Vagina (tissue), 2 donors: Measurements from ENCODE around the gene RAB20. TPM values are rescaled to one million over a fixed set of nuclear protein-coding genes. Genes with fewer than 3 reads are reported as not detected.

Source experiments
- DNase-seq, 2 donors: peaks; one replicate each; pipeline ENCODE4 v3.0.0-alpha.2; 2017; ENCODE audit errors: extremely low spot score in 2 of 2
- H3K27ac ChIP-seq: fragments of 200-600 bp; sonication (generic); one replicate; pipeline ENCODE4 v1.5.1; 2019
- H3K27me3 ChIP-seq: fragments of 200-600 bp; sonication (generic); one replicate; pipeline ENCODE4 v1.5.1; 2019
- H3K36me3 ChIP-seq, 2 donors: fragments of 200-600 bp; sonication (generic); one replicate each; pipeline ENCODE4 v1.5.1; 2017 to 2019
- H3K4me1 ChIP-seq: fragments of 200-600 bp; sonication (generic); one replicate; pipeline ENCODE4 v1.5.1; 2019
- H3K4me3 ChIP-seq, 2 donors: fragments of 200-600 bp; sonication (generic); 1 replicate in 1 of 2; 2 replicates in 1 of 2; pipeline ENCODE4 v1.5.1; 2016 to 2019
- H3K9me3 ChIP-seq: fragments of 200-600 bp; sonication (generic); one replicate; pipeline ENCODE4 v1.5.1; 2019
- POLR2A ChIP-seq, 2 donors: fragments of 450-650 bp; IDR thresholded peaks; one replicate each; pipeline ENCODE4 v1.6.1; 2017; ENCODE audit warnings: antibody characterized with exemption in 2 of 2, mild to moderate bottlenecking in 2 of 2, moderate library complexity in 2 of 2
- POLR2AphosphoS5 ChIP-seq, 2 donors: sonication (generic); formaldehyde crosslinking; IDR thresholded peaks; one replicate each; pipeline ENCODE4 v1.9.0; 2017; ENCODE audit warnings: antibody characterized with exemption in 2 of 2, mild to moderate bottlenecking in 2 of 2, low read depth in 1 of 2; ENCODE audit not compliant: insufficient read depth in 1 of 2
- intact Hi-C: fragments of 100-400 bp; cut with DNase I; formaldehyde crosslinking; loops from one replicate; pipeline ENCODE4 v1.15.1; 2023
- total RNA-seq: library from RNA; depleted of rRNA; stranded (reverse); fragments of >200 nt; gene quantifications from one replicate; pipeline ENCODE4 v1.2.3, GENCODE V29; 2016
- TF ChIP-seq, protein P1 (sequence below), 3 experiments: fragments of 450-650 bp in 2 of 3; fragments of 200-600 bp in 1 of 3; sonication (generic) in 1 of 3; IDR thresholded peaks; one replicate each; pipeline ENCODE4 v1.5.1; 2017 to 2019; ENCODE audit warnings: antibody characterized with exemption in 3 of 3, mild to moderate bottlenecking in 2 of 3, moderate library complexity in 2 of 3

RAB20 gene
- total RNA-seq, 1 donor from 2014 or later = 15.2 TPM

DNA sequence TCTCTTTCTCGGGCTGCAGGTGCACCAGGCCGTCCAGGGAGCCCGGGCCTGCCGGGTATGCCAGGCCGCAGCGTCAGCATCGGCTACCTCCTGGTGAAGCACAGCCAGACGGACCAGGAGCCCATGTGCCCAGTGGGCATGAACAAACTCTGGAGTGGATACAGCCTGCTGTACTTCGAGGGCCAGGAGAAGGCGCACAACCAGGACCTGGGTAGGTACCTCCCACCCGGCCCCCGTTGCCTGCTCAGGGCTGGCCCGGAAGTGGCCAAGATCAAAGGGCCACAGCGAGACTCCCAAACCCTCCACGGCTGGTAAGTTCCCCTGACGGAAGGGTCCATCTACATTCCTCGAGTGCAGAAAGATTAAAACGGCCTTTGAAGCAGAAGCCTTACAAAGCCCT lies 55.1 kb downstream of the RAB20 start:
- intact Hi-C loops = no loop called here
- DNase-seq = no peak
- no peak overlapping the region for H3K27ac ChIP-seq
- no peaks in the 10 kb centered on the region for H3K4me1 ChIP-seq
- H3K27me3 ChIP-seq = no peaks in the 10 kb centered on the region
- H3K4me3 ChIP-seq = no peak overlapping the region
- no peaks in the 10 kb centered on the region for H3K9me3 ChIP-seq
- TF ChIP-seq, protein P1, sequence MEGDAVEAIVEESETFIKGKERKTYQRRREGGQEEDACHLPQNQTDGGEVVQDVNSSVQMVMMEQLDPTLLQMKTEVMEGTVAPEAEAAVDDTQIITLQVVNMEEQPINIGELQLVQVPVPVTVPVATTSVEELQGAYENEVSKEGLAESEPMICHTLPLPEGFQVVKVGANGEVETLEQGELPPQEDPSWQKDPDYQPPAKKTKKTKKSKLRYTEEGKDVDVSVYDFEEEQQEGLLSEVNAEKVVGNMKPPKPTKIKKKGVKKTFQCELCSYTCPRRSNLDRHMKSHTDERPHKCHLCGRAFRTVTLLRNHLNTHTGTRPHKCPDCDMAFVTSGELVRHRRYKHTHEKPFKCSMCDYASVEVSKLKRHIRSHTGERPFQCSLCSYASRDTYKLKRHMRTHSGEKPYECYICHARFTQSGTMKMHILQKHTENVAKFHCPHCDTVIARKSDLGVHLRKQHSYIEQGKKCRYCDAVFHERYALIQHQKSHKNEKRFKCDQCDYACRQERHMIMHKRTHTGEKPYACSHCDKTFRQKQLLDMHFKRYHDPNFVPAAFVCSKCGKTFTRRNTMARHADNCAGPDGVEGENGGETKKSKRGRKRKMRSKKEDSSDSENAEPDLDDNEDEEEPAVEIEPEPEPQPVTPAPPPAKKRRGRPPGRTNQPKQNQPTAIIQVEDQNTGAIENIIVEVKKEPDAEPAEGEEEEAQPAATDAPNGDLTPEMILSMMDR (IDR thresholded peaks at IDR 0.05) = no peak
- TF ChIP-seq POLR2AphosphoS5 (IDR thresholded peaks at IDR 0.05; ENCODE audit: insufficient read depth in 1 of 2, low read depth in 1 of 2) = no peak
- TF ChIP-seq POLR2A (IDR thresholded peaks at IDR 0.05) = no peak
- peaks cover 0 to 30% of the 10 kb centered on the region in 2 donors for H3K36me3 ChIP-seq

DNA sequence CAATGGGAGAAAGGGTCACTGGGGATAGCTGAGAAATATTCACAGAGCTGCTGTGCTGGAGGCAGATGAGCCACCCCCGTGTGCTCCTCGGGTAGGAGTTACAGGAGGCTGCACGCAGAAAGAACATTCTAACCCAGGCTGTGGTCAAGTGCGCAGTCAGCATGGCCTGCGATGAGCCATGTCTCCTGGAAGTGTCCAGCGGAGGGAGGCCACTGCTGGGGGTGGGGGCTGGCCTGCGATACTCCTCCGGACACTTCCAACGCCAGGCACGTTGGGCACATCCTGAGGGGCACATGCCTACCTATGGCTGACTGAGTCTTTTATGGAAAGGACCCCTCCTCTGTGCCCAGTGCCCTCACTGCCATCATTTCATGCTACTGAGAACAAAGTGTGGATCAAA lies 55.9 kb downstream of the RAB20 start:
- no peak for DNase-seq
- no peaks in the 10 kb centered on the region for H3K9me3 ChIP-seq
- H3K27ac ChIP-seq = no peak overlapping the region
- H3K27me3 ChIP-seq = no peaks in the 10 kb centered on the region
- TF ChIP-seq, protein P1 (IDR thresholded peaks at IDR 0.05) = no peak
- TF ChIP-seq POLR2AphosphoS5 (IDR thresholded peaks at IDR 0.05; ENCODE audit: insufficient read depth in 1 of 2, low read depth in 1 of 2) (no peak), POLR2A (IDR thresholded peaks at IDR 0.05) (no peak)
- intact Hi-C loops = no loop called here
- no peak overlapping the region for H3K4me3 ChIP-seq
- H3K4me1 ChIP-seq = no peaks in the 10 kb centered on the region
- peaks cover 0 to 38% of the 10 kb centered on the region in 2 donors for H3K36me3 ChIP-seq

DNA sequence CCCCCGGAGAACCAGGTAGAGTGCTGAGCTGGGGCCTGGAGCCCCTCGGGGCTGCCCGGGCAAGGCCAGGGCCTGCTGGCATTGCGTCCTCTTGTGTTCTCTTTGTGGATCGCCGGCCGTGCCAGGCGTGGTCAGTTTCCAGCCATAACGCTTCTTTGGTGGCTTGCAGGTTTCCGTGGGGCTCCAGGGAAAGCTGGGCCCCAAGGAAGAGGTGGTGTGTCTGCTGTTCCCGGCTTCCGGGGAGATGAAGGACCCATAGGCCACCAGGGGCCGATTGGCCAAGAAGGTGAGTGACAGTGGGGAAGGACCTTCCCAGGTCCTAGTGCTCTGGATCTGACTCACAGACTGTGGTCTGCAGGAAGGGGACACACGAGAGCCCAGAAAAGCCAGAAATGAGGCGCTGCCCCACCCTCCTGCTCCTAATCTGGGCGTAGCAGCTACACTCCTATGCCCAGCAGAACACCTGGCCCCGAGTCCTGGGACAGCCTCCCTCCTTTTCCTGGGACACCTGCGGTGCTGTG lies 57.5 kb downstream of the RAB20 start:
- intact Hi-C loops = no loop called here
- Histone ChIP-seq H3K4me3 (no peak overlapping the region), H3K27me3 (no peaks in the 10 kb centered on the region), H3K4me1 (no peaks in the 10 kb centered on the region), H3K36me3 (peaks cover 0 to 42% of the 10 kb centered on the region in 2 donors), H3K27ac (no peak overlapping the region), H3K9me3 (no peaks in the 10 kb centered on the region)
- TF ChIP-seq, protein P1 (IDR thresholded peaks at IDR 0.05) = no peak
- no peak for TF ChIP-seq POLR2A (IDR thresholded peaks at IDR 0.05)
- no peak for TF ChIP-seq POLR2AphosphoS5 (IDR thresholded peaks at IDR 0.05; ENCODE audit: insufficient read depth in 1 of 2, low read depth in 1 of 2)
- DNase-seq = no peak

DNA sequence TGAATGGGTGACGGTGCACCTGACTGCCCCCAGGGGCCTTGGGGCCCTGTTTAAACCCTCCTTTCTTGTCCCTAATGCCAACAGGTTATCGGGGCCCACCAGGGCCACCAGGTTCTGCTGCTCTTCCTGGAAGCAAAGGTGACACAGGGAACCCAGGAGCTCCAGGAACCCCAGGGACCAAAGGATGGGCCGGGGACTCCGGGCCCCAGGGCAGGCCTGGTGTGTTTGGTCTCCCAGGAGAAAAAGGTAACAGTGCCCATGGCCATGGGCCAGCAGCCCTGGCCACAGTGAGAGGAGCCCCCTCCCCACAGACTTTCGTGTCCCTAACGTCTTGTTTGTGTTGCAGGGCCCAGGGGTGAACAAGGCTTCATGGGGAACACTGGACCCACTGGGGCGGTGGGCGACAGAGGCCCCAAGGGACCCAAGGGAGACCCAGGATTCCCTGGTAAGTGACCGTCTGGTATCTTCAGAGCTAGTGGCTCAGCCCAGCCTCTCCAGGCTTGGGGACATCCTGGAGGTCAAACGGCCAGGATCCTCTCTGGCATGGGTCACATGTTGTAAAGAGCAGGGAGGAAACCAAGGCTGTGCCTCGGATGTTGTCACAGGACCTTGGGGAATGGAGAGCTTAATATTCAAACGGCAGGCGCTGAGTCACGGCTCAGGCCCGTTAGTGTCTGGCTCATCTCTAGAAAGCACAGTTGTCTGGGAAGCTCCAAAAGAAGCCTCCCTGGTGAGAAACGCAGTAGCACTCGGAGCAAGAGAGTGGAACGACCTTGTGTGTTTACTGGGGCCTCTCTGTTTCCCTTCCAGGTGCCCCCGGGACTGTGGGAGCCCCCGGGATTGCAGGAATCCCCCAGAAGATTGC lies 58.3 kb downstream of the RAB20 start:
- H3K4me1 ChIP-seq = no peaks in the 10 kb centered on the region
- peaks cover 0 to 41% of the 10 kb centered on the region in 2 donors for H3K36me3 ChIP-seq
- H3K4me3 ChIP-seq = no peak overlapping the region
- TF ChIP-seq, protein P1 (IDR thresholded peaks at IDR 0.05) = no peak
- no peak for TF ChIP-seq POLR2A (IDR thresholded peaks at IDR 0.05)
- TF ChIP-seq POLR2AphosphoS5 (IDR thresholded peaks at IDR 0.05; ENCODE audit: insufficient read depth in 1 of 2, low read depth in 1 of 2) = no peak
- intact Hi-C loops = no loop called here
- no peaks in the 10 kb centered on the region for H3K27me3 ChIP-seq
- H3K27ac ChIP-seq = no peak overlapping the region
- no peak for DNase-seq
- no peaks in the 10 kb centered on the region for H3K9me3 ChIP-seq

DNA sequence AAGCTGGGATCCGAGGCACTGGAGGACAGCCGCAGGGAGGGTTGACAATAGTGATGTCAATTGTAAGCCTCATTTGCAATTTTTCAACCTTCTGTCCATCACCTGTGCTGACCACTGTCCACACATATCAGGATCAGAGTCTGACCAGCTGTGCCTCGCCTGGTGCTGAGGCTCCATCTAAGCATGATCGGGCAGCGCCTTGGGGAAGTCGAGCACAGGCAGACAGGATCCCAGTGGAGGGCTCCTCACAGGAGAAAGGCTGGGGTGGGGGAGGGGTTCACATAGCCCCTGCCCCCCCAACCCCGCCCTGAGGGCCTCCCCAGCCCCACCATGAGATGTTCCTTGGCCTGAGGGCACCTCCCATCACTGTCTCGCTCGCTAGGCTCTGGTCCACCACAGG lies 60.3 kb downstream of the RAB20 start:
- H3K36me3 ChIP-seq = peaks cover 0 to 46% of the 10 kb centered on the region in 2 donors
- no peak for TF ChIP-seq POLR2A (IDR thresholded peaks at IDR 0.05)
- TF ChIP-seq POLR2AphosphoS5 (IDR thresholded peaks at IDR 0.05; ENCODE audit: insufficient read depth in 1 of 2, low read depth in 1 of 2) = no peak
- TF ChIP-seq, protein P1 (IDR thresholded peaks at IDR 0.05) = no peak
- H3K4me3 ChIP-seq = no peak overlapping the region
- H3K4me1 ChIP-seq = no peaks in the 10 kb centered on the region
- H3K27ac ChIP-seq = no peak overlapping the region
- no peaks in the 10 kb centered on the region for H3K9me3 ChIP-seq
- H3K27me3 ChIP-seq = no peaks in the 10 kb centered on the region
- intact Hi-C loops = no loop called here
- no peak for DNase-seq
